Ectodermal cell (in vitro differentiated cells): ENCODE data around the gene S100A1.
"Not testable (repeated sequence)": the region's sequence is repeated elsewhere in the genome, so short reads cannot be mapped to it uniquely, and the experiment has no call there.

Source experiments
- H3K27ac ChIP-seq: 2 replicates; pipeline ENCODE4 v1.7.0; 2013; ENCODE audit warnings: mild to moderate bottlenecking, low read depth, low read length; ENCODE audit not compliant: insufficient read depth, poor library complexity, severe bottlenecking
- H3K27me3 ChIP-seq: 2 replicates; pipeline ENCODE4 v1.7.0; 2013; ENCODE audit warnings: mild to moderate bottlenecking, low read length; ENCODE audit not compliant: insufficient read depth, control insufficient read depth, poor library complexity, severe bottlenecking
- H3K36me3 ChIP-seq: one replicate; pipeline ENCODE4 v1.7.0; 2013; ENCODE audit warnings: low read length; ENCODE audit not compliant: control insufficient read depth, insufficient read depth
- H3K4me1 ChIP-seq: one replicate; pipeline ENCODE4 v1.7.0; 2013; ENCODE audit warnings: low read length; ENCODE audit not compliant: control insufficient read depth, insufficient read depth
- H3K4me3 ChIP-seq: 2 replicates; pipeline ENCODE4 v1.7.0; 2013; ENCODE audit warnings: low read depth, low read length, control low read depth; ENCODE audit not compliant: insufficient read depth
- H3K9me3 ChIP-seq: 2 replicates; pipeline ENCODE4 v1.7.0; 2013; ENCODE audit warnings: mild to moderate bottlenecking, low read length, moderate library complexity; ENCODE audit not compliant: control insufficient read depth
- WGBS, 2 experiments: methylation state at CpG; one replicate each; pipeline ENCODE4 v1.1.7; 2013; ENCODE audit warnings: missing lambda C conversion rate in 2 of 2; 5-methylcytosine and 5-hydroxymethylcytosine counted together

S100A1 gene

DNA sequence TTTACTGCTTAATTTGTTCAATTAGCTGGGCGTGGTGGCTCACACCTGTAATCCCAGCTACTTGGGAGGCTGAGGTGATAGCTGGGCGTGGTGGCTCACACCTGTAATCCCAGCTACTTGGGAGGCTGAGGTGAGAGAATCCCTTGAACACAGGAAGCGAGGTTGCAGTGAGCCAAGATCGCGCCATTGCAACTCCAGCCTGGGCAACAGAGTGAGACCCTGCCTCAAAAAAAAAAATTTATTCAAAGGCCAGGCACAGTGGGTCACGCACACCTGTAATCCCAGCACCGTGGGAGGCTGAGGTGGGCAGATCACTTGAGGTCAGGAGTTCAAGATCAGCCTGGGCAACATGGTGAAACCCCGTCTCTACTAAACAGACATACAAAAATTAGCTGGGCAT, 40.4 kb downstream of the S100A1 start:
- not testable (repeated sequence) for H3K9me3 ChIP-seq, H3K4me3 ChIP-seq, H3K4me1 ChIP-seq, H3K27me3 ChIP-seq, H3K27ac ChIP-seq
- WGBS, 2 experiments: 91 to 96% methylated on average over 8 of the region's 8 CpGs
- peaks cover 50% of the 10 kb centered on the region for H3K36me3 ChIP-seq

- peak overlapping the region; percentile 94 for H3K4me3 ChIP-seq
- no peak overlapping the region for H3K27ac ChIP-seq
- 93% methylated on average over 6 of the region's 6 CpGs for WGBS, 2 experiments
- no peaks in the 10 kb centered on the region for H3K9me3 ChIP-seq
- peaks cover 9% of the 10 kb centered on the region for H3K4me1 ChIP-seq
- H3K27me3 ChIP-seq: no peaks in the 10 kb centered on the region
- H3K36me3 ChIP-seq: peaks cover 44% of the 10 kb centered on the region
These were observed 41.4 kb downstream of the S100A1 start for GRCh38 chr1:153669606-153670005.

DNA sequence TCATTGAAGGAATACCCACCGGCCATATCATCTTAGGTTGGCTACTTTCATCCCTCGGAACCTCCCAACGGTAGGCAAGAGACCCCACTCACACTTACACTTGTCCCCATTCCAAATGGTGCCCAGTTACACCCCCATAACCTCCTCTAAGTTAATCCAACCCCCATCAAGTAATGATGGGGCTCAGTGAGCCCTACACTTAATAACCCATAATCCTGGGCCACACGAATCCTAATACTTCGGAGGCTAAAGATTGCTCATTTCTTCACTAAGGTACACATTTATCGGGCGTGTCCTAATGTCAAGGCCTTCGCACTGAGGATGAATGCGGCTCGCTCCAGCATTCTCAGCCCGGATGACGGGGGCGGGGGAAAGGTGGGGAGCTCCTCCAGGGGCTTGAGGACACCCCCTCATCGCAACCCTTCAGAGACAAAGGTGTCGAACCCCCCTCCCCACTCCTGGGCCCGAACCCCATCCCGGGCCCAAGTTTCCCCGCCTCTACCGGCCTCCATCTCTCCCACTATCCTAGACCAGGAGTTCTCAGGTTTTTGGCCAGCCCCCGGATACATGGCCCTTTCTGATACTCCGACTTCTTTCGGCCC, 42.1 kb downstream of the S100A1 start:
- H3K4me3 ChIP-seq: peak overlapping the region; percentile 94
- peaks cover 37% of the 10 kb centered on the region for H3K36me3 ChIP-seq
- H3K27ac ChIP-seq: peak overlapping the region; percentile 80
- H3K27me3 ChIP-seq: no peaks in the 10 kb centered on the region
- no peaks in the 10 kb centered on the region for H3K9me3 ChIP-seq
- H3K4me1 ChIP-seq: peaks cover 9% of the 10 kb centered on the region
- WGBS, 2 experiments: 1 to 2% methylated on average over 22 of the region's 22 CpGs

- Histone ChIP-seq H3K27ac (peak within 1 kb of the TSS; percentile 80), H3K4me3 (peak within 1 kb of the TSS; percentile 94), H3K27me3 (no peaks in the 10 kb centered on the region), H3K36me3 (peaks cover 30% of the 10 kb centered on the region), H3K9me3 (no peaks in the 10 kb centered on the region), H3K4me1 (peaks cover 9% of the 10 kb centered on the region)
- 1% methylated on average over 32 to 35 of the region's 35 CpGs for WGBS, 2 experiments
These were observed 42.8 kb downstream of the S100A1 start, which contains the start of gene ILF2 for GRCh38 chr1:153670859-153671627. Gene ILF2 (minus strand): TSS chr1:153670993. CDS start chr1:153670922, 71 bp downstream.

GRCh38 chr1:153671628-153672353, 43.6 kb downstream of the S100A1 start:
- peaks cover 27% of the 10 kb centered on the region for H3K36me3 ChIP-seq
- not testable (repeated sequence) for H3K4me1 ChIP-seq, H3K9me3 ChIP-seq, H3K27me3 ChIP-seq
- peak overlapping the region; percentile 78 for H3K4me3 ChIP-seq
- 35 to 36% methylated on average over 26 to 28 of the region's 28 CpGs for WGBS, 2 experiments
- peak overlapping the region; percentile 68 for H3K27ac ChIP-seq

DNA sequence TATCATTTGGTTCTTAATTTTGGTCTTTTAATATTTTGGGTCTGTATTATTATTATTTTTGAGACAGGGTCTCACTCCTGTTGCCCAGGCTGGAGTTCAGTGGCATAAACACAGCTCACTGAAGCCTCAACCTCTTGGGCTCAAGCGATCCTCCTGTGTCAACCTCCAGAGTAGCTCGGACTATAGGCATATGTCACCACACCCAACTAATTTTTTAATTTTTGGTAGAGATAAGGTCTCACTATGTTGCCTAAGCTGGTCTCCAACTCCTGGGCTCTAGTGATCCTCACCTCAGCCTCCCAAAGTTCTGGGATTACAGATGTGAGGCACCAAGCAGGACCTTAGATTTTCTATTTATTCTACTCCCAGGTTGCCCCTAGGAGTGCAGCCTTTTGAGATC, 45.3 kb downstream of the S100A1 start:
- no peak overlapping the region for H3K4me3 ChIP-seq
- H3K9me3 ChIP-seq: no peaks in the 10 kb centered on the region
- peaks cover 9% of the 10 kb centered on the region for H3K4me1 ChIP-seq
- H3K27ac ChIP-seq: no peak overlapping the region
- H3K36me3 ChIP-seq: peaks cover 11% of the 10 kb centered on the region
- 92 to 93% methylated on average over 1 to 2 of the region's 2 CpGs for WGBS, 2 experiments
- peaks cover 12% of the 10 kb centered on the region for H3K27me3 ChIP-seq

GRCh38 chr1:153677718-153678518, 49.7 kb downstream of the S100A1 start:
- H3K4me1 ChIP-seq: no peaks in the 10 kb centered on the region
- H3K9me3 ChIP-seq: no peaks in the 10 kb centered on the region
- H3K27me3 ChIP-seq: peaks cover 48% of the 10 kb centered on the region
- H3K36me3 ChIP-seq: no peaks in the 10 kb centered on the region
- no peak overlapping the region for H3K27ac ChIP-seq
- H3K4me3 ChIP-seq: peak overlapping the region; percentile 38
- WGBS, 2 experiments: 6 to 7% methylated on average over 29 of the region's 29 CpGs

GRCh38 chr1:153678519-153679336, 50.5 kb downstream of the S100A1 start, which contains the start of gene NPR1:
Gene NPR1 (plus strand): TSS chr1:153678688. CDS start chr1:153679109, 421 bp downstream.
- H3K9me3 ChIP-seq: no peaks in the 10 kb centered on the region
- no peaks in the 10 kb centered on the region for H3K4me1 ChIP-seq
- H3K27me3 ChIP-seq: peaks cover 48% of the 10 kb centered on the region
- peak within 1 kb of the TSS; percentile 38 for H3K4me3 ChIP-seq
- H3K36me3 ChIP-seq: no peaks in the 10 kb centered on the region
- H3K27ac ChIP-seq: no peak within 1 kb of the TSS
- WGBS, 2 experiments: 1% methylated on average over 78 of the region's 78 CpGs
